Stimulated activated CD4-positive, alpha-beta T cell treated with anti-CD3 and anti-CD28 coated beads, Interleukin-4, amount 100 ng/mL, for 4 hours (primary cell): ENCODE results near the gene TNK1.
"Not testable (repeated sequence)": the region's sequence is repeated elsewhere in the genome, so short reads cannot be mapped to it uniquely, and the experiment has no call there.

Source experiments
- DNase-seq, 2 experiments: peaks; one replicate each; pipeline ENCODE4 v3.0.0-alpha.2; 2020

Gene TNK1

DNA sequence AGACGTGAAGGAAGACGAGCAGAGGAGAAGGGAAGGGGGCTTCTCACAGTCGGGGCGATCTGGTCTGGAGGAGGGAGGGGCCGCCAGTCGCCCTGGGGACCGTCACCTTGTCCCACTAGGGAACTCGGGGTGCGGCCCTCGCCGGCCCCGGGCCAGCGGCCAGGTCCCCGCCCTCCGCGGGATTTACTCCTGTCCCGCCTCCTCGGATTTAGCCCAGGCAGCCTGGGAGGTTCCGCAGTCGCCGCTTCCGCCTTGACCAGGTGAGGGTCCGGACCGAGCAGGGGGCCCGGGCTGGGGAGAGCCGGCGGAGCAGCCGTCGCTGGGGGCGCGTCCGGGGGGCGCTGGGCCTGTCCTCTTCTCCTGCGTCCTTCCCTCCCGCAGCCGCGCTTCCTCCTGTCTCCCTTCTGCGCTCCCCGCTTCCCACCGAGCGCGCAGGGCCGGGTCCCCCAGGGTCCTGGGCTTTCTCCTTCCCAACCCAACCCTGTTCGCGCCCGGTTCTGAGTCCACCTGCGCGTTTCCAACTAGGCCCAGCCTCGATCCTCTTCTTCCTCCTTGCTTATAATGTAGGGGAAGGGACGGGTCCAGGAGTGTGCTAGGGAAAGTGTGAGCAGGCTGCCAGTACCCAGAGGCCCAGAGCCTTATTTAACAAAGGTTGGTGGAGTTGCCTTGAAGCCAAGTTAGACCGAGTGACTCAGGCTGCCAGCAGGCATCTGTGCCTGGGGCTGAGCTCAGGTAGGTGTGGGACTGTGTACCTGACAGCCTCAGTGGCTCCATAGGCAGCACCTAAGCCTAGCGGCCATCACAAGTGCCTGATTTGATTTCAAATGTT, at the start of gene TNK1:
TSS of gene TNK1 (plus strand) at position 235 of the 829 bp plus-strand sequence. CDS start 1,838 bp downstream, outside the sequence.
- DNase-seq = no peak

DNA sequence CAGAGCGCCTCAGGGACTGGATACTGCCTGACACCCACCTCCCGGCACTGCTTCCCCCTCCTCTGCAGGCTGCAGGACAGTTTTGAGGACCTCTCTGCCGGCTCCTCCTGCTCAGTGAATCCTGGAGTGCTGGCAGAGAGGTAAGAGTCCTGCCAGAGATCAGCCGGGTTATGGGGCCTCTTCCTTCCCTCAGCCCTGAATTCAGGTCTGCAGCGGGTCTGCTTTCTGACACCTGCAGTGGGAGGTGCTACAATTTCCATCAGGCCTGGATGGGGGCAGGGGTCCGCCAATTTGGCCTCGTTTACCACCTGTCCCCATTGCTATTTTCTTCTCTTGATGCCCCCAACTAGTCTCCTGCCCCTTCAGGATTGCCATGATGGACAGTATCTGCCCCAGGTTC, 48.8 kb upstream of the TNK1 start:
- no peak for DNase-seq

- DNase-seq = not testable (repeated sequence)
These were observed 48.3 kb upstream of the TNK1 start for GRCh38 chr17:7332600-7333069.

DNA sequence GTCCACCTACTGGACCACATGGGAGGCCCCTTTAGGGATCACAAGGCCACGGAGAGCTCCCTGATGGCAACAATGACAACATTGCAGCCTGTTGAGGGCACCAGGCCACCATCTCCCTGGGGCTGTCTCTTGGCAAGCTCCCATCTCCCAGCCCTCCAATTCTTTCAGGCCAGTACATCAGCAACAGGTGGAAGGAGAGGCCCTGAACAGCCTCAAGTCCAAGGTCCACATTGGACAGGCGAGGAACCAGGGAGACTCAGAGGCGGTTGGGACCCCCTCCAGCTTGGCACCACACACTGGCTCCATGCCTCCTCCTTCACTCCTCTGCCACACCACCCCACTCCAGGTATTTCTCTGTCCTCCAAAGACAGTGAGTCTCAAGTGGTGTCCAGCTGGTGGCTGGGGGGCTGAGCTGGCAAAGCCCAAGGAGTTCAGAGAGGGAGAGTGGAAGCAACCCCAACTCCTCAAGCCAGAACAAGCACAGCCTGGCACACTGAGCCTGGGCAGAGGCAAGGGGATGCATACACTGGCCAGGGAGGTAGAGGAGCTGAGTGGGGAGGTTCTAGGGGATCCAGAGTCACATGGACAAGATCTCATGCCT, 45.9 kb upstream of the TNK1 start:
- no peak for DNase-seq

GRCh38 chr17:7335765-7336164, 45.1 kb upstream of the TNK1 start:
- DNase-seq = not testable (repeated sequence)

DNA sequence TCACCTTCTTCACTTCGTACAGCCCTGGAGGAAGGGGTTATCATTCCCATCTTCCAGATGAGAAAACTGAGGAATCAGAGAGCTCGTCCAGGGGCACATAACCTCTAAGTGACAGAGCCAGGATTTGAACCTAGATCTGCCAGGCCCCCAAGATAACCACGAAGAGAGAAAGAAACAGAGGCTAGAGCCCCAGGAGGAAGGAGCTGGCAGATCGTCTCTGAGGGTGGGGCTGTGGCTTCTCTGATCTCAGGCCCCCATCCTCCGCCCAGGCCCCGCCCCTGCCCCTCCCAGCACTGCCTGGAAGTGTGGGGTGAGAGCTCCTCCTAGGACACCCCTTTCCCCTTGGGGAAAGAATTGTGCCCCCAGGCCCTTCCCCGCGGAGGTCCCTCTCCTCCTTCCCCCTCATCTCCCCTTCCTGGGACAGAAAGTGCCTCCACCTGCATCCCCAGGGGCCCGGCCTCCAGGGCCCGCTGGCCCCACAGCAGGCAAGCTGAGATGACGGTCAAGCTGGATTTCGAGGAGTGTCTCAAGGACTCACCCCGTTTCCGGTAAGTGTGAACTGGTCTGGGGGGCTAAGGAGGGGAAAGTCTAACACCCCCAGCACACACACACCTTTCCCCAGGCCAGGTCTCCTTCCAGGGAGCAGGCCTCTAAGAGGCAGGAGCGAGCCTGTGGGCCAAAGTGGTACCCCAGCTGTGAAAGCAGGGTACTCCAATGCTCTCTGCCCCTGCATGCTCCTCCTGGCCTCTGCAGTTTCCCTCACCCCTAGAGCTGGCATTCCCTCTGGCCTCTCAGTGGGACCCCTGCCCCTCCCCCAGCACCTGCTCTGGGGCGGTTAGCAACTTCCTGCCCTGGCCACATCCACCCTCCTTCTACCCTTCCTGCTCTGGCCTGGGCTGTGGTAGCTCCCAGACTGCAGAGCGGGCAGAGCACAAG, 44.4 kb upstream of the TNK1 start, which contains the start of gene ACAP1:
TSS of gene ACAP1 (plus strand) at position 290 of the 936 bp plus-strand sequence. CDS start at position 496, 206 bp downstream.
- DNase-seq = peak; percentile 82

- not testable (repeated sequence) for DNase-seq
These were observed 43.3 kb upstream of the TNK1 start for GRCh38 chr17:7337600-7337999.

GRCh38 chr17:7340179-7340578, 40.7 kb upstream of the TNK1 start:
- no peak for DNase-seq

DNA sequence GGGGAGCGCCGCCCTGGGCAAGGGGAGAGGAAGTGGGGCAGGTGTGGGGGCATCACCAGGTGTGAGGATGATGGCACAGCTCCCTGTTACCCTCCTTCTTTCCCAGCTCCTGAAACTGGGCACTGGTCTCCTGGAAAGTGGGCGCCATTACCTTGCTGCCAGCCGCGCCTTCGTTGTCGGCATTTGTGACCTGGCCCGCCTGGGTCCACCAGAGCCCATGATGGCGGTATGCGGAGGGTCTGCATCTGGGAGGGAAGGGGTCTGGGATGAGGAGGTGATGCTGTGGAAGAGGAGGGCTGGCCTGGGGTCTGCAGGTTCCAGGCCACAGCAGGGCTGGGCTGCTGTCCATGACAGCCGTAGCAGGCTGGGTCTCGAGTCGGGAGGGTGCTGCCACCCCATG, 39.0 kb upstream of the TNK1 start:
- no peak for DNase-seq

DNA sequence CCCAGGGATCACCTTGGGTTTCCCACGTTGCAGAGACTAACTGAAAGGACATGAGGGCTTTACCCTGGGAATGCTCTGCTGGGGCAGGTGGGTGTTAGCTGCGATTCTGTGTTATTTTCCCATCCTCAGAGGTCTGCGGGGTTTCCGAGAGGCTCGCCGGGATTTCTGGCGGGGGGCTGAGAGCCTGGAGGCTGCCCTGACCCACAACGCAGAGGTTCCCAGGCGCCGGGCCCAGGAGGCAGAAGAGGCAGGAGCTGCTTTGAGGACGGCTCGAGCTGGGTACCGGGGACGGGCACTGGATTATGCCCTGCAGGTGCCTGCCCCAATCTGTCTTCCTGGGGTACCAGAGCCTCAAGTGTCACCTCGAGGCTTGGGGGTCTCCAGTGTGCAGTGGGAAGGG, 37.6 kb upstream of the TNK1 start:
- DNase-seq = no peak

GRCh38 chr17:7346761-7347614, 33.9 kb upstream of the TNK1 start:
- DNase-seq = no peak

DNA sequence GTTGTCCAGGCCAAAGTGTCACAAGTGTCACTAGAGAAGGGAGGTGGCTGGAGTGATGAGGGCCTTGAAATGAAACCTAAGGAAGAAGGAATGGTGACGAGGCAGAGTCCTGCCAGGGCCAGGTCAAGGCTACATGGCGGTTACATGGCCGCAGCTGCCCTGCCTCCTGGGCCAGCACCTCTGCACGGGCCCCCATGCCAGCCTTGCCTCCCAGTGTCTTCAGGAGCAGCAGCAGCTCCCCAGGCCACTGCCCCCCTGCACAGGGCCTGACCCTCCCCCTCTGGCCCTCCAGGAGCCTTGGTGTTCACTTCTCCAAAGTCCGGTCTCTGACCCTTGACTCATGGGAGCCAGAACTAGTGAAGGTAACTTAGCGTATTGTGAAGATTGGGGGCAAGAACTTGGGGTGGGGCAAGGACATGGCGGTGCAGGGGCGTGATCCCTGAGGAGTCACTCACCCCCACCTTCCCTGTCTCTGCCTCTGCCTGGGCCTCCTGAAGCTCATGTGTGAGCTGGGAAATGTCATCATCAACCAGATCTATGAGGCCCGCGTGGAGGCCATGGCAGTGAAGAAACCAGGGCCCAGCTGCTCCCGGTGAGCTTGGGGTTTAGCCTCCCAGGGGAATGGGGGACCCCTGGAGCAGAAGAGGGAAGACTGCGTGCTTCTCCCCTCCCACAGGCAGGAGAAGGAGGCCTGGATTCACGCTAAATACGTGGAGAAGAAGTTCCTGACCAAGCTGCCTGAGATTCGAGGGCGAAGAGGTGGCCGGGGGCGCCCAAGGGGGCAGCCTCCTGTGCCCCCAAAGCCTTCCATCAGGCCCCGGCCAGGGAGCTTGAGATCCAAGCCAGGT, 33.0 kb upstream of the TNK1 start:
- no peak for DNase-seq

DNA sequence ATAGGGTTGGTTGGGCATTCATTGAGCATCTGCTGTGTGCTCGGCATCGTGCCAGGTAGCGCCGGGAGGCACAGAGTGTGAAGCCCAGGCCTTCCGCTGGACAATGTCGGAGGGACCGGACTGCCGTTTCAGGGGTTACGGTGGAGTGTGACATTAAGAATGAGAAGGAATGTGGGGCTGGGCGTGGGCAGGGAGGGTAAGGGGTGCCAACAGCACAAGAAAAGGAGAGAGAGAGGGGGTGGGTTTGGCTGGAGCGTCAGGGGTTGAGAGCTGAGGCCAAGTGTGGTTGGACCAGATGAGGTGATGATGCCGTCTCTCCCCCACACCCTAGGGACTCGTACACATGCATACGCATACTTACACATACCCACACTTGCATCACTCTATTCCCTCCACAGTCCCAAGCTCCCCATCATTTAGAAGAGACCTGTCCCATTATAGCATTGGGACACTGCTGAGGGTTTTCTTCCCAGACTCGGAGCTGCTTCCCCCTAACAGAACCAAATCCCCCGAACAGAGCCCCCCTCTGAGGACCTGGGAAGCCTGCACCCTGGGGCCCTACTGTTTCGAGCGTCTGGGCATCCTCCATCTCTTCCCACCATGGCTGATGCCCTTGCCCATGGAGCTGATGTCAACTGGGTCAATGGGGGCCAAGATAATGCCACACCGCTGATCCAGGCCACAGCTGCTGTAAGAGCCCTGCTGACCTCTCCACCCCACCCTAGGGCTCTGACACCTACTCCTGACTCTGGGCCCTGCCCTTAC, 32.2 kb upstream of the TNK1 start:
- DNase-seq = no peak

DNA sequence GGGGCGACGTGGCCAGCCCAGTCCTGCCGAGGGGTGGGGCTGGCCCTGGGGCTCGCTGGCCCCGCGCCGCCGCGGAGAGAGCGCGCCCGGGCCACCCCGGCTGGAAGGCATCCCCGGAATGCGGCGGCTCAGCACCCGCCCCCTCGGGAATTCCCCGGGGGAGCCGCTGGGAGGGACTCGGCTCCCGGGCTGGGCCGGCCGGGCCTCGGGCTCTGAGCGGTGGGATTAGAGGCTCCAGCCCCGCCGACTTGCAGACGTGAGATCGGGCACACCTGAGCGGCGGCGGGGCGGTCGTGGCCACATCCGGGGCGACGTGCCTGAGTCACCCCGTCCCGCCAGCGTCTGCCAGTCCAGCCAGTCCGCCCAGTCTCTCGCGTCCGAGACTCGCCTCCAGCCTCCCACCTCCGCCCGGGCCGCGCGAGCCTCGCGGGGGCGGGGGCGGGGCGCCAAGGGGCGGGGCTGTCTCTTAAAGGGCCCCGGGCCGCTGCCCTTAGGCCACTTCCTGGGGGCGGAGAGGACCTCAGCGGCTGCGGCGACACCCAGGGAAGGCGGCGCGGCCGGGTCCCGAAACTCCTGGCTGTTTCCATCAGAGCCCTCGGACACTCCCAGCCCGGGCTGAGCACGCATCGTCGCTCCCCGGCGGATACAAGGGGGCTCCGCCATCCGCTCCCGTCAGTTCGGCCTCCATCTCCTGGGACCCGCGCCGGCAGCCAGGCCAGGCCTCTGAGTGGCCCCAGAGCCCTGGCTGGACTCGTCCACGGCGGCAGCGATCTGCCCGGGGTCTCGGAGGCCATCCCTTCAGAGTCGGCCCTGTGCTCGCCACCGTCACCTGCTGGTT, 29.0 kb upstream of the TNK1 start, which contains the start of gene KCTD11:
TSS of gene KCTD11 (plus strand) at position 498 of the 838 bp plus-strand sequence.
- peak; percentile 54 to 68 for DNase-seq

- no peak for DNase-seq
These were observed 28.4 kb upstream of the TNK1 start for GRCh38 chr17:7352503-7352889.

DNA sequence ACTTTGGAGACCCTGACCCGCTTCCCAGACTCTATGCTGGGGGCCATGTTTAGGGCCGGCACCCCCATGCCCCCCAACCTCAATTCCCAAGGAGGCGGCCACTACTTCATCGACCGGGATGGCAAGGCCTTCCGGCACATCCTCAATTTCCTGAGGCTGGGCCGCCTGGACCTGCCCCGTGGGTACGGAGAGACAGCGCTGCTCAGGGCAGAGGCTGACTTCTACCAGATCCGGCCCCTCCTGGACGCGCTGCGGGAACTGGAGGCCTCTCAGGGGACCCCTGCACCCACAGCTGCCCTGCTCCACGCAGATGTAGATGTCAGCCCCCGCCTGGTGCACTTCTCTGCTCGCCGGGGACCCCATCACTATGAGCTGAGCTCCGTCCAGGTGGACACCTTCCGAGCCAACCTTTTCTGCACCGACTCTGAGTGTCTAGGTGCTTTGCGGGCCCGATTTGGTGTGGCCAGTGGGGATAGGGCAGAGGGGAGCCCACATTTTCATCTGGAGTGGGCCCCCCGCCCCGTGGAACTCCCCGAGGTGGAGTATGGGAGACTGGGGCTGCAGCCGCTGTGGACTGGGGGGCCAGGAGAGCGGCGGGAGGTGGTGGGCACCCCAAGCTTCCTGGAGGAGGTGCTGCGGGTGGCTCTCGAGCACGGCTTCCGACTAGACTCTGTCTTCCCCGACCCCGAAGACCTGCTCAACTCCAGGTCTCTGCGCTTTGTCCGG, 27.8 kb upstream of the TNK1 start:
- DNase-seq = no peak

- DNase-seq = no peak
These were observed 26.5 kb upstream of the TNK1 start for GRCh38 chr17:7354262-7354843.

- no peak for DNase-seq
These were observed 25.8 kb upstream of the TNK1 start, which contains the start of gene TMEM95 for GRCh38 chr17:7355053-7355452. TSS of gene TMEM95 (plus strand) at chr17:7355156. CDS start at chr17:7355205, 49 bp downstream.
